ENCODE data around the gene TMEM51. TPM values are rescaled to one million over a fixed set of nuclear protein-coding genes. Genes with fewer than 3 reads are reported as not detected.

Gene TMEM51
- polyA plus RNA-seq, 3 donors = 2.8 to 17.9 (median 3.6) TPM

DNA sequence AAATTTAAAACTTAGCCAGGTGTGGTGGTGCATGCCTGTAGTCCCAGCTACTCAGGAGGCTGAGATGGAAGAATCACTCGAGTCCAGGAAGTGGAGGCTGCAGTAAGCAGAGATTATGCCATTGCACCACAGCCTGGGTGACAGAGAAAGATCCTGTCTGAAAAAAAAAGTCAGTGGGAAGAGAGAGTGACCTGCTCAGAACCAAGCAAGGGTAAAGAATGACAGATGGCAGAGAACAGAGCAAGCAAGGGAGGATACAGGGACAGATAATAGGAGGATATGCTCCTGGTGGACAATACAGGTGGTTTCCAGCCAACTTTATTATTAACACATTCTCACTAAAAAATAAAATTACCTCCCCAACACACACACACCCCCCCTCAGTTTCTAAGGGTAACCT lies 4.6 kb upstream of the TMEM51 start:
- 0% methylated on average over 1 of the region's 1 CpG for WGBS, 3 donors
- H3K27ac ChIP-seq (ENCODE audit: low read depth, low read length) = no peak overlapping the region

DNA sequence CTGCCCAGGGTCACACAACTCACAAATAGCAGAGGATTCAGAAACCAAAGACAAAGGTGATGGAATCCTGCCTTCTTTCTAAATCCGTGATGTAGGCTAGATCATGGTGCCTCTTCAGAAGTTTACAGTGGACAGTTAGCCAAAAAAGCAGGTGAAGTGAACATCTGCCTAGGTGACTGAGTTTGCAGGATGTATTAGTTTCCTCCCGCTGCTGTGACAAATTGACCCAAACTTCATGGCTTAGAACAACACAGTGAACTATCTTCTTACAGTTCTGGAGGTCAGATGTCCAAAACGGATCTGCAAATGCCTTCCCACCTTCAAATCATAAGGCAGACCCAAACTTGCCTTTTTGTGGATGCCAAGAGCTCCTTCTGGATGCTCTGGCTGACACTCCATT lies 3.2 kb upstream of the TMEM51 start:
- H3K27ac ChIP-seq (ENCODE audit: low read depth, low read length) = no peak overlapping the region
- WGBS, 3 donors = 86 to 94% (median 93%) methylated on average over 3 of the region's 3 CpGs

DNA sequence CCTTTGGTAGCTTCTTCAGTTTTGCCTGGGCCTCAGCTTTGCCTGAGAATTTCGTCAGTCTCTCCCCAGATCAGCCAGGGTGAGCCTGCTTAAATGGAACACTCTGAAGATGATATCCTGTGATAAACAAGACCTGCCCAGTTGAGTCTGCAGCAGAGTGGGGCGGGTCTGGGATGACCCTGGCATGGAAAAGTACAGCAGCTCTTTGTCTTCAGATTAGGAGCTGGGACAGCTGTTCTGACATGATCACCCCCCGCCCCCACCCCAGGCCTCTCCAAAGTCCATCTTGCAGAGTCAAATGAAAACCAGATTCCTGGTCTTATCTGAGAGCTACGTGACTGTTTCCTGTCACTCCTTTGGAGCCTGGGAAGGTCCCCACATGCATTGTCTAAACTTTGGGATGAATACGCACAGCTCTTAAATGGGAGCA lies 2.2 kb upstream of the TMEM51 start:
- 33 to 64% (median 59%) methylated on average over 5 of the region's 5 CpGs for WGBS, 3 donors
- no peak overlapping the region for H3K27ac ChIP-seq (ENCODE audit: low read depth, low read length)

DNA sequence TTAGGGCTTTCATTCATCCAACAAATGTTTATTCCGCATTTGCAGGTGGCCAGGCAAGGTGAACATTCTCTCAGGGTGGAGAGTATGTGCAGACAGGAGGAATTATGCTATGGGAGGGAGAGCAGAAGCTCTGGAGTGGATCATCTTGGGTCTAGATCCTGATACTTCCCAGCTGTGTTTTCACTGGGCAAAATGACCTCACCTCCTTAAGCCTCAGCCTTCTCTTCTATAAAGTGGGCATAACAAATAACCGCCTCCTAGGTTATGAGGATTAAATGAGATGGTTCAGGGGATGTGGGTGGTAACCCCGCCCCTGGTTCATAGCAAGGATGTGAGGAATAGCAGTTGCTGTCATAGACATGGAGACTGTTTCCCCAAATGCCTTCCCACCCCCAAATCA lies 1.7 kb upstream of the TMEM51 start:
- WGBS, 3 donors = 23 to 66% (median 62%) methylated on average over 3 of the region's 3 CpGs
- H3K27ac ChIP-seq (ENCODE audit: low read depth, low read length) = no peak overlapping the region

DNA sequence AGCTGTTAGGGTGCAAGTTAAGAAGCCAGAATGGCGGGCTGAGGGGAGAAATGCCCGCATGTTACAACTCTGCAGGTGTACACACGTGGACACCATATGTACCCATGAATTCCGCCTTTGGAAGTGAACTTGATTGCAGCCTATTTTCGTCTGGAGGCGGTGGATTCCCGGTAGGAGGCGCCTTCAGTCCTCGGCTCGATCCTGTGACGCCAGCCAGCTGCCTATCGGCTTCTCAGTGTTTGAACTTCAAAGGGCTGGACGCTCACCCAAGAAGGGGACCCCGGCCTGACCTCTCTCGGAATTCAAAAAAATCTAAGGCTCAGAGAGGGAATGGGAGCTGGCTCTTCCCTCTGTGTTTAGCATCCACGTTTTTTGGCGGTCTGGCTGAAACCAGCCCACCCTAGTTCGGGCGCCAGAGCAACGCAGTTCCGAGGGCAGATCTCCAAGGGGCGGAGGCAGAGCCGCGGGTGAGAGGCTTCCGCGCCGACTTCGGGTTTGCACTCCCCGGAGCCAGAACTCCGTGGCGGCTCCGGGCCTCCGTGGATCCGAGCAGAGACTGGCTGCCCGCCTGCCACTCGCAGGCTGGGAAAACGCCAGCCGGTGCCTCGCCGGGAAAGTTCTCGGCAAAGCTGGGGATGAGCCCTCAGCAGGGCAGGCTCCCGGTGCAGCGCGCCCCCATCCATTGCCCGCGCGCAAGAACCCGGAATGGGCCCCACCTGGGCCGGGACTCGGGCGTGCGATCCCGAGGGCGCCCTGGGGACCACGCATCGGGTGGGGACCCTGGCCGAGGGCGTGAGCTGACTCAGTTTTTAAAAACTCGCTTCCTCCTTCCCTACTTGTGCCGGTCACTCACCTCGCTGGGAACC lies 996 bp upstream of the TMEM51 start:
- 0 to 2% (median 1%) methylated on average over 60 to 61 of the region's 61 CpGs for WGBS, 3 donors
- no peak overlapping the region for H3K27ac ChIP-seq (ENCODE audit: low read depth, low read length)

DNA sequence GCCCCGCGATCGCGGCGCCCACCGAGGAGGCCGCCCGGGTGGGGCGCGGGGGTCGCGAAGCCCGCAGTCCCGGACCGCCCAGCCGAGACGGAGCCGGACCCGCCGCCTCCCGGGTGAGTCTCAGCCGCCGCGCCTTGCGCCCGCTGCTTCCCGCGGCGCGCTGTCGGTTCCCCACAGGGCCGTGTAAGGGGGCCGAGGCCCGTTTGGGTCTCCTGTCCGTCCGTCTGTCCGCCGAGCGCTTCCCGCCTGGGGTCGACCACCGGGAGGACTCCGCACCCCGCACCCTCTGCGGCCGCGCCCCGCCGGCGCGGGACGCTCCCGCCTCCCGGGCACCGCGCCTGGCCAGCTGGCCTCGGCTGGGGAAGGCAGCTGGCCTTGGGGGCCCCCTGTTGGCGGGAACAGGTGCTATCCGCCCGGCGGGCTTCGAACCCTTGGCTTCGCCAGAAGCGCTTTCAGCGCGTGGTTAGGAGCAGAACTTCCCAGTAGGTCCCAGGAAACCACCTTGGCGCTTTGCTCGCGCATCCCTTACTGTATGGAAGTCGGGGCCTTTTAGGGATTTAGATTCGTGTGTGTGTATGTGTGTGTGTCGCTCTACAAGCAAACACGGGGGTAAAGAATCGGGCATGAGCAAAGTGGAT lies 414 bp downstream of the TMEM51 start:
- no peak overlapping the region for H3K27ac ChIP-seq (ENCODE audit: low read depth, low read length)

DNA sequence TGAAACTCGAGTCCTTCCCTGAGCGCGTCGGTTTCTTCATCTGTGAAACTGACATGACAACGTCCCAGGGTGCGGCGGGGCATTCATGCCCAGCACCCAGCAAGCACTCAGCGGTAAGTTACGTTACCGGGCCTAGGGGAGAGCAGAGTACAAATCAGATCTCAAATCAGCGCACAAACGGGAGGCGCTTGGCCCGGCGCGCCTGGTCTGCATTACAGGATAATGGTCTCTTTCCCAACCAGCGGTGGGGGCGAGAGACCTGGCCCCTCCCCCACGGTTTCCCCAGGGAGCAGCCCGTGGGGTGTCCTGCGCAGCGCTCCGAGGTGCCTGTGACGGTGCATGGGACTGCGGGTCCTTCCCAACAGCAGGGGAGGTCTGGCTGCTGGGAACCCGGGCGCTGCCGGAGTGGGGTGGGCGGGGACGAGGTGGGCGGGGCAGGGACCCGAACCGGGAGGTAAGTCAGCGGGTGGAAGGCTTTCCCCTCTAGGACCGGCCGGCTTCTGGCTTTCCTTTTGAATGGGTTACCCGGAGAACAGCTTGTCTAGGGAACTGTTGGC lies 1.0 kb downstream of the TMEM51 start:
- no peak overlapping the region for H3K27ac ChIP-seq (ENCODE audit: low read depth, low read length)
- WGBS, 3 donors = 1 to 5% (median 4%) methylated on average over 37 of the region's 37 CpGs

More for the DNA sequence above, 414 bp downstream of the TMEM51 start:
- 1% methylated on average over 60 to 74 of the region's 74 CpGs for WGBS, 3 donors

DNA sequence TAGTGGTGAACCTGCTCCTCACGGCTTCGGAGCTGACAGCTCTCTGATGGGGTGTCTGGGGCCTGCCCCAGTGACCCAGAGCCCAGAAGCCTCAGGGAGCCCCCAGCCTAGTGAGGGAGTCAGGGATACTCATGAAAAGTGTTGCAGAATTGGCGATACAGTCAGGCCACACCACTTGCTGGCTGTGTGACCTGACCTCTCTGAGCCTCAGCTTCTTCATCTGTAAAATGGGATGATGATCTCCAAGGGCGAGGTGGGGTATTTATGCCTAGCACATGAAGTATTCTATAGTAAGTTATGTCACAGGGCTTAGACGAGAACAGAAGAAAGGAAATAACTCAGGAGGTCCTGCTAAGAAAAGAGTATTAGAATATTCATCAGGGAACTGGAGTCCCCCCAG lies 1.6 kb downstream of the TMEM51 start:
- 50 to 92% (median 83%) methylated on average over 5 of the region's 5 CpGs for WGBS, 3 donors
- H3K27ac ChIP-seq (ENCODE audit: low read depth, low read length) = no peak overlapping the region

DNA sequence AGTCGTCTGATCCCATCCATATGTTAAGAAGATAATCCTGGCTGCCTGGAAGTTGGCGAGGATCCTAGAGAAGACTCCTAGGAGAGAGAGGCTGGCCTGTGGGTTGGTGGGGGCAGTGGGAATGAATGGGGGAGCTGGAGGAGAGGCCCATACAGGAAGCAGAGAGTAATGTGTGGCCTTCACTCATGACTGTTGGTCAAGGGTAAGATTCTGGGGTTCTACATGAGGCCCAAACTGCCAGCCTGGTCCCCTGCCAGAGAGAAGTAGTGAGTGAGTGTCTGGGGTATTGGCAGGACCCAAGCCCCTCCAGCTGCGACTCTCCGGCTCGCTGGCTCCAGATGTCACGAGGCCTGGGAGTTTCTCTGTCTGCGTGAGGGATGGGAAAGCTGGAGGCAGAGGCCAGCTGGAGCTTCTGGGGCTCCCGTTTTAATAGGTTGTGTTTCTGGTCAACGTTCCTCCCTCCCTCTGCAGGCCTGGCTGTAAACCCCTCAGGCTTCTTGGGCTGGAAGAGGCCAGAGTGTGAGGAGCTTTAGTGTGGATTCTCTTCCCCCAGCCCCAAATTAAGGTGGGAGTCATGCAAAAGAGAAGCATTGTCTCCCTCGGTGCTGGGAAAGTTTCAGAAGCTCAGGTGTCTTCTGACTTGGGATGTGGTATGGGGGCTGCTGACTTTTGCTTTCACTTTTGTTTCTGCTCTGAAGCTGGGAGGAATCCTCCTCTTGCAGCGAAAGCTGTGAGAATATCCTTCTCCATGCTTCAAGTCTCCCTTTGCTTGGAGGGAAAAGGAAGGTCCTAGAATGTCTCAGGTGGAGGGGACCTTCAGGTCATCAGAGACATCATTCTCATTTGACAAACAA lies 2.6 kb downstream of the TMEM51 start:
- no peak overlapping the region for H3K27ac ChIP-seq (ENCODE audit: low read depth, low read length)
- WGBS, 3 donors = 32 to 53% (median 50%) methylated on average over 11 of the region's 11 CpGs

DNA sequence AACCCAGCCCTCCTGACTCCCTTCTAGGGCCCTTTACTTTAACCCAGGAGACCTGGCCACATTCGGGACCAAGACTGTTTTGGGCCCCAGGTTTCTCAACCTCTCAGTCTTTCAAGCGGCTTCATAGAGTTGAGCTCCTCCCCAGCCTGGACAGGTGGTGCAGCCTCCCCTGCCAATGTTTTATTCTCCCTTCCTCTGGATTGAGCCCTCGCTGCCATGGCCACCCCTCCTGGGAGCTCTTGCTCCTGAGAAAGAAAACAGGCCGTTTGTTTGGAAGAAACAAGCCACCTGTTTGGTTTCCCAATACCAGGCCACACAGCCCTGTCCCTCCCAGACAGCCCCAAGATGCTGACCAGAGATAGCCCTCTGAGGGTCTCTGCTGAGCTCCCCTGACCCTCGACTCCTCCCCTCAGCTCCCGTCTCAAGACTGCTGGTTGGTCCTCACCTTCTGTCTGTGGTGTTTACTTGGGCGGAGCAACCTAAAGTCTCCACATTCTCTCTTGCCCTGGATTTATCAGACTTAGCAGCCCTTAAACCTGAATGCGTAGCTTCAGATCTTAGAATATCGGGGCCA lies 3.3 kb downstream of the TMEM51 start:
- H3K27ac ChIP-seq (ENCODE audit: low read depth, low read length) = no peak overlapping the region
- 24 to 84% (median 82%) methylated on average over 9 of the region's 9 CpGs for WGBS, 3 donors

DNA sequence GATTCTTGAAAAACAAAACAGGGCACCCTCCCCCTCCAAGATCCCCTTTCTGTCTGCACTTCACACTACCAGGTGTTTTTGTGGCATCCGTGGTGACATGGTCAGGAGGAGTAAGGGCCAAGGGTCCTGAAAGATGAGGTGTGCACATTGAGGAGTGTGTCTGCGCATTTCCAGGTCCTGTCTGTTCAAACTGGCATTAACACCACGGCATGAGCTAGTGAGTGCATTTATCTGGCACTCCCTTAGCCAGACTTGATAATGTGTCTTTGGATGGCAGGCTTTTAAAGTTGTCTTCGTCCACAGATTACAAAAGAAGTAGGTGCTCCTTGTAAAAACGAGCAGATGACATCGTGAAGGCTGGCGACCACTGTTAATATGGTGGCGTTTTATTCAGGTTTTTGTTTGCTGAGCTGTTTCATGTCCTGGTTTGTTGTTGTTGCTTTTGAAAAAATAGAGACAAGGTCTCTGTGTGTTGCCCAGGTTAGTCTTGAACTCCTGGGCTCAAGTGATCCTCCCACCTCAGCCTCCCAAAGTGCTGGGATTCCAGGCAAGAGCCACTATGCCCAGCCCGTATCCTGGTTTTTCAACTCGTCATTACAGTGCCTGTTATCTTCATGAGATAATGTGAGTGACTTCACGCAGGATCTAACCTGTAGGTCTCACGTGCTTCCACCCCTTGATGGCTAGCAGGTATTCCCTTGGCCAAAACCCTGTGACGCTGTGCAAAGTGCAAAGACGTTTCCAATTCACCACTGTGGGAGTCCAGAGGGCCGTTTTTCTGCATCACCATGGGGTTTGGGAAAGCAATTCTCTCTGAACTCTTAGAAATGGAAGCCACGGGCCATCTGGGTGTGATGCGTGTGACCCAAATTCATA lies 4.2 kb downstream of the TMEM51 start:
- H3K27ac ChIP-seq (ENCODE audit: low read depth, low read length) = no peak overlapping the region
- WGBS, 3 donors = 50 to 88% (median 85%) methylated on average over 17 of the region's 17 CpGs

DNA sequence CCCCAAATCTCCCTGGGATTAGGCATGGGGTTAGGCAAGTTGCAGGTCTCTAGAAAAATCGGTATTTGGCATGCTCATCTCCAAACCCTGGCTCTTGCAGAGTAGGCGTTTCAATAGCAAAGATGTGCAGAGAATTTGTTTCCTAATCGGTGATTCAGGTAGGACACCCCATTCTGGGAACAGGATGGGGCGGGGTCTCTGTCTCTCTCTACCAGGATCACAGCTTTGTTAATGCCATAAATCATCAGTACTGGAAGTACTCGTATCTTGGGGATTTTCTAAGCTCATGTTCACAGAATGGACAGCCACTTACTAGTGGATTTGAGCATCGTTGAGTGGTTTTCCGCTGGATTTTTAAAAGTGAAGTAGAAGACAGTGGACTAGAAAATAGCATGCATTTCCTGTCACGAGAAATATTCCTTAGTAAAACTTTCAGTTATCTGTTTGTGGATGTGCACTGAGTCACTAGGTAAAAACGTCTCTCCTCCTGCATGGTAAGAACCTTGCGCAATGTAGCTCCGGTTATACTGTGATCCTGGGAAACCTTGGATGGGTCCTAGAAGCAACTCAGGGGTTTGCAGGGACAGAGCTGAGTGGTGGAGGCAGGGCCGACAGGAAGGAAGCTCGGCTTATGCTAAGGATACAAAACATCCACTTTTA lies 5.1 kb downstream of the TMEM51 start:
- 38 to 60% (median 59%) methylated on average over 13 of the region's 13 CpGs for WGBS, 3 donors
- no peak overlapping the region for H3K27ac ChIP-seq (ENCODE audit: low read depth, low read length)

DNA sequence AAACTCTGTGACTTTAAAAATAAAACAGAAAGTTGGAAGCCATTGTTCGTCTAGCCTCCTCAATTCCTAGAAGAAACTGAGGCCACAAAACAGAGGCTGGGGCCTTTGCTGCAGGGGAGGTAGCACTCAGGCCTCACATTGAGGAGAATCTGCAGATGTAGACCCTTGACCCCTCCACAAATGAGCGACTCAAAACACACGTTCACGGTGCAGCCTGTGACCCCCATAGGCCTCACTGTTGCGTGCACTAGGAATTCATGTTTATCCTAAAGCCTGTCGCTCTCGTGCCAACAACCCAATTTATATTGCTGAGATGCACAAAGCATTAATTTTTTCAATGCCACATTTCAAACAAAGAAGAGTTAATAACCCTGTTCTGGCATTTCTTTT lies 5.6 kb downstream of the TMEM51 start:
- 37 to 61% (median 53%) methylated on average over 7 of the region's 7 CpGs for WGBS, 3 donors
- no peak overlapping the region for H3K27ac ChIP-seq (ENCODE audit: low read depth, low read length)

DNA sequence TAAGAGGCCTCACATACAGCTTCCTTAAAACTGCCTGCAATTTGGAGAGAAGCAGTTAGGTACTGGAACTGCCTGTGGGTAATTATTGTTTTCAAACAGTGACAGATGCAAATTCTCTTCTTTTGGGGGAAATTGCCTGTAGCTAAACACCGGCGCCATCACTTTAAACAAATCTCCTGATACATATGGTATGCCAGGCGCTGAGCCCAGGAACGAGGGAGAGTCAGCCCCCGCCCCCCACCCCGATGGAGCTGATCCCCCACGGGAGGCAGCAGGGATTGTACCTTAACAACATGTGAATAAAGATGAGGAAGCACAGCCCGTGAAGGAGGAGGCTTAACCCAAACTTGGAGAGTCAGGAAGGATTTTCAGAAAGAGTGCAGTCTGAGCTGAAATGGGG lies 7.1 kb downstream of the TMEM51 start:
- no peak overlapping the region for H3K27ac ChIP-seq (ENCODE audit: low read depth, low read length)
- WGBS, 3 donors = 36 to 63% (median 60%) methylated on average over 8 of the region's 8 CpGs

DNA sequence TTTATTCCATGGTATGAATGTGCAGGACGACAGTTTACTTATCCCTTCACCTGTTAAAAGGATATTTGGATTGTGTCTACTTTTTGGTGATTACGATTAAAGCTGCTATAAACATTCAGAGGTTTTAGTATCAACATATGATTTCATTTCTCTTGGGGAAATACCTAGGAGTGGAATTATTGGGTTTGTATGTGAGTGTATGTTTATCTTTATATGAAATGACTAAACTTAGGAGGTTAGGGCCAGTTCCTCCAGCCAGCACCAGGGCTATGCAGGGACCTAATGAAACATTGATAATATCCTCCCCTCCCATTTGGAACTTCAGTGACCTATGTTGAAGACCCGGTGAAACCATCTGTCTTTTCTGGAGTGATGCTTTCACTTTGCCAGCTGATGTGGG lies 13.8 kb downstream of the TMEM51 start:
- WGBS, 3 donors = 38 to 76% (median 45%) methylated on average over 3 of the region's 3 CpGs
- H3K27ac ChIP-seq (ENCODE audit: low read depth, low read length) = no peak overlapping the region

DNA sequence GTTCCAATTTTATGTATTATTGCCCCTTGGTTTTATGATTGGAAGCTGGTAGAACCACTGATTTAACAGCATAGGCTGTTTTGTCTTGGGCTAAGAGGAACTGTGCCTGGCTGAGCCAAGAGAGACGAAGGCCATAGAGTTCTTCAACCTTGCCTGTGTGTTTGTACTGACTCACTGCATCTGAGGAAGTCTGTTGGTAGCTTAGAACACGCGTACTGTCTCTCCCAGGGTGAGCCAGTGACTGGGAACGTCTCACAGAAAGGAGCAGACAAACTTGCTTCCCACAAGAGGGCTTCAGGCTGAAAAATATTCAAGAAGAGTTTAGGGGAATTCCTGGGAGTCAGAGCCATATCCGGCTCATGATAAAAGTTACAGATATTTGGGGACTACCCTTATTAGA lies 14.9 kb downstream of the TMEM51 start:
- WGBS, 3 donors = 24 to 47% (median 36%) methylated on average over 5 of the region's 5 CpGs
- H3K27ac ChIP-seq (ENCODE audit: low read depth, low read length) = no peak overlapping the region

DNA sequence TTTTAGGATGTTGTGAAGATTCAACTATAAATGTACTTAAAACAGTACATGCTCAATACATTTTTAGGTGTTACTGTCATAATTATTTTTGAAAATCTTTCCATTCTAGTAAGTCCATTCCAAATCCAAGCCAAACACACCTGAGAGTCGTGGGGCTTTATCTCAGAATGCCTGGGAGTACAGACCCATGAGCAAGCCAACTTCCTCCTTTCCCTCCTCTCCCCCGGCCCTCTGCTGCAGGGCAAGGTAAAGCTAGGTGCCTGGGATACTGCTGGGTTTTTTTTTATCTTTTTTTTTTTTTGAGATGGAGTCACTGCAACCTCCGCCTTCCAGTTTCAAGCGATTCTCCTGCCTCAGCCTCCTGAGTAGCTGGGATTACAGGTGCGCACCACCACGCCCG lies 16.5 kb downstream of the TMEM51 start:
- WGBS, 3 donors = 73 to 87% (median 82%) methylated on average over 7 of the region's 7 CpGs
- no peak overlapping the region for H3K27ac ChIP-seq (ENCODE audit: low read depth, low read length)

Data from adipose tissue (tissue), 3 donors.